Left renal cortex interstitium (tissue), 4 donors: ENCODE results near the gene TAC3. TPM values are rescaled to one million over a fixed set of nuclear protein-coding genes. Genes with fewer than 3 reads are reported as not detected.

Experiments used
- DNase-seq, 4 donors: peaks; one replicate each; pipeline ENCODE4 v3.0.0-alpha.2; 2013; ENCODE audit warnings: low read depth in 4 of 4, low spot score in 2 of 4, missing footprints in 1 of 4
- polyA plus RNA-seq, 4 donors: library from polyadenylated mRNA; unstranded; fragments of 120-200 nt; gene quantifications; one replicate each; pipeline ENCODE4 v1.2.1, GENCODE V29; 2013; ENCODE audit not compliant: insufficient read length in 4 of 4

TAC3 gene
- polyA plus RNA-seq, 4 donors = 0.49 to 1.4 (median 1.1) TPM

DNA sequence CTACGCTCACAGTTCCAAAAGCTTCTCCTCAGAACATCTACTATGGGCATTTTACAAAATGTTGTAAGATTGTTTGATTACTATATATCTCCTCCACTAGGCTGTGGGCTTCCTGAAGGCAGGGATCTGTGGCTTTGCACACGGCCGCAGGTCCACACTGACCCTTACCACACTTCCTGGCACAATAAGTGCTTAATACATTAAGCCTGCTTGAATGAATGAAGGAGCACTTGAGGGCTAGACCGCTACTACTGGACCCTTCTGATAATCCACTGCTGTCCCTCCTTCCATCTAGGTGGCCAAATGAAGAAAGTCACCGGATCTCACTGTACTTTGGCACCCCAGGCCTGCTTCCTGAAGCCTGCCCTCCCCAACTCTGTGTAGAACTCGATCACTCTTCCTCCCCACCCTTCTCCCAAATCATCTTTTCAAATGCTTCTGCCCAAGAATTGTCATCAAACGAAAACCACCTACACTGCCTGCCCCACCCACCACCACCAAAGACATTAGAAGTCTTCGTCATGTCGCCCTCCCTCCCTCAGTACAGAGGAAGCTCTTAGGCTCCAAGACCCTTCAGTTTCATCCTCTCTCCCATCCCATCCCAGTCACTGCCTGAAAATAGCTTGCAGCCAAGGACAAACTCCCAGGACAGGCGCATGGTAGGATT lies 9.4 kb downstream of the TAC3 start:
- DNase-seq = no peak

DNA sequence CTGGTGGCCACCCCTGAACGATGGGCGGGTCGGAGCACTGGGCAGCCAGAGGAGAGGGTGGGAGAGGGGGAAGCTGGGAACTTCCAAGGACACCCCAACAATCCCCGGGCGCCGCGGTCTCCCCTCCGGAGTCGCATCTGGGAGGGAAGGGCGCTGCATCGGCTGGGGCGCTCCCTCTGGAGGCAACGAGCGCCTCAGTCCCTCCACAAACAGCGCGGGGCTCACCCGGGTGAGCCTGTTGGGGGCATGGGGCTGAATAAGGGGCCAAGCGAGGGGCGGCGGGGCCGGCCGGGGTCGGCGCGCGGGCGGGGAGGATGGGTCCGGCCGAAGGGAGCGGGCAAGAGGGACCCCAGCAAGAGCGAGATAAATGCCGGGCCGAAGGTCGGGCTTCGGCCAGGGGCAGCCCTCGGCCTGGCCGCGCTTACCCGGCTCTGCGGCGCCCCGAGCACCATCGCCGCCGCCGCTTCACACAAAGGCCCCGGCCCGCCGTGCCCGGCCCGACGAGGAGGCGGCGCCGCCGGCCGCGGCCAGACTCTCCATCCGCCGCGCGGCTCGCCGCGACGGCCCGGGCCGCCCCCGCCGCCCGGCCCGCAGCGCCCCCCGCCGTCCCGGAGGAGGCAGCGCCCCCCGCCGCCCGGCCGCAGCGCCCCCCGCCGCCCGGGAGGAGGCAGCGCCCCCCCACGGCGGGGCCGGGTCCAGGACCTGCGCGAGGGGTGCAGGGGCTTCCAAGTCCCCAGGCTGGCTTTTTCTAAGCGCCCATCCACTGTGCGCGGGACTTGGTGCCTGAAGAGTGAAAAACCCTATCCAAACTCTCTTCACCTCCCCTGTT lies 10.1 kb downstream of the TAC3 start, which contains the start of gene ZBTB39:
TSS of gene ZBTB39 (minus strand) at position 567 of the 829 bp plus-strand sequence. CDS start 1,629 bp downstream, outside the sequence.
- DNase-seq = peak in 1 of 4 donors; percentile 37

DNA sequence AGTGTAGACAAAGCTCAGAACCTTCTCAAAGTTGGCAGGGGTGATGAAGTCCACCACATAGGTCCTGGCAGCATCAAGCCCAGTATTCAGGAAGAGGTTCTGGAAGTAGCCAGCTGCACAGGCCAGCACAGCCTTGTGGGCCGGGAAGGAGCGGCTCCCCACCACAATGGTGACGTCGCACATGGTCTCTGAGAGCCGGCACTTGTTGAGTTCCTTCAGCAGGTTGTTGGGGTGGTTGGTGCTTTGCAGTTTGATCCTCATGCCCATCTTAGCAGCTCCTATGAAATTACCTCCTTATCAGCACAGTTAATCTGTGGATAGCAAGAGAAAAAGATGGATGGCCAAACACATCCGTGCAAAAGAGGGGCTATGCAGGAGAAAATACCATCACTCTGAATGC lies 11.7 kb downstream of the TAC3 start:
- no peak for DNase-seq

GRCh38 chr12:57003395-57003794 lies 12.9 kb downstream of the TAC3 start:
- no peak for DNase-seq

- no peak for DNase-seq
Observed at GRCh38 chr12:57001448-57001906, 14.9 kb downstream of the TAC3 start.

GRCh38 chr12:57000393-57000792 lies 15.9 kb downstream of the TAC3 start:
- no peak for DNase-seq

DNA sequence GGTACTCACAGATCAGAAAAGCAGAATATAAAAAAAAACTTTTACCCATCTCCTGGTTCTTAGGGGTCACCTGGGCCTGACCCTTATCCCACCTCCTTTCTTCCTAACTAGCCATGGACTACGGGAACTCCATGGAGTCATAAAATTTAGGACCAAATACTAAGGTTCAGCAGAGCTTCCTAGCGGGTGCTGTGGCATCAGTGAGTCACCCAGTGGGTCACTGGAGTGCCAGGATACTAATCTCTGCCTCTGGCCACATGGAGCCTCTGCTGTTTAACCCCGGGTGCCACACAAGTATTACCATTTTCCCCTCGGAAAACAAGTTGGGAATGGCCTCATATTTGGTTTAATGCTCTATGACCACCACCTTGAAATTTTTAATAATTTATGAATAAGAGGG lies 16.9 kb downstream of the TAC3 start:
- no peak for DNase-seq

GRCh38 chr12:56998981-56999380 lies 17.3 kb downstream of the TAC3 start:
- no peak for DNase-seq

- no peak for DNase-seq
Observed at GRCh38 chr12:56998316-56998715, 18.0 kb downstream of the TAC3 start.

- DNase-seq = no peak
Observed at GRCh38 chr12:56996793-56997545, 19.4 kb downstream of the TAC3 start.

DNA sequence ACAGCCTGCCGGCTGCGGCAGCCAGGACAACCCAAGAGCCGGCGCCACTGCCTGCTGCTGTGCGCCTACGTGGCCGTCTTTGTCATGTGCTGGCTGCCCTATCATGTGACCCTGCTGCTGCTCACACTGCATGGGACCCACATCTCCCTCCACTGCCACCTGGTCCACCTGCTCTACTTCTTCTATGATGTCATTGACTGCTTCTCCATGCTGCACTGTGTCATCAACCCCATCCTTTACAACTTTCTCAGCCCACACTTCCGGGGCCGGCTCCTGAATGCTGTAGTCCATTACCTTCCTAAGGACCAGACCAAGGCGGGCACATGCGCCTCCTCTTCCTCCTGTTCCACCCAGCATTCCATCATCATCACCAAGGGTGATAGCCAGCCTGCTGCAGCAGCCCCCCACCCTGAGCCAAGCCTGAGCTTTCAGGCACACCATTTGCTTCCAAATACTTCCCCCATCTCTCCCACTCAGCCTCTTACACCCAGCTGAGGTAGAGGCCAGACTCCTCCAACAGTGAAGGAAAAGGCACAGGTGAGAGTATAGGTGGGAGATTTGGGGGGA lies 20.3 kb downstream of the TAC3 start:
- DNase-seq = no peak

DNA sequence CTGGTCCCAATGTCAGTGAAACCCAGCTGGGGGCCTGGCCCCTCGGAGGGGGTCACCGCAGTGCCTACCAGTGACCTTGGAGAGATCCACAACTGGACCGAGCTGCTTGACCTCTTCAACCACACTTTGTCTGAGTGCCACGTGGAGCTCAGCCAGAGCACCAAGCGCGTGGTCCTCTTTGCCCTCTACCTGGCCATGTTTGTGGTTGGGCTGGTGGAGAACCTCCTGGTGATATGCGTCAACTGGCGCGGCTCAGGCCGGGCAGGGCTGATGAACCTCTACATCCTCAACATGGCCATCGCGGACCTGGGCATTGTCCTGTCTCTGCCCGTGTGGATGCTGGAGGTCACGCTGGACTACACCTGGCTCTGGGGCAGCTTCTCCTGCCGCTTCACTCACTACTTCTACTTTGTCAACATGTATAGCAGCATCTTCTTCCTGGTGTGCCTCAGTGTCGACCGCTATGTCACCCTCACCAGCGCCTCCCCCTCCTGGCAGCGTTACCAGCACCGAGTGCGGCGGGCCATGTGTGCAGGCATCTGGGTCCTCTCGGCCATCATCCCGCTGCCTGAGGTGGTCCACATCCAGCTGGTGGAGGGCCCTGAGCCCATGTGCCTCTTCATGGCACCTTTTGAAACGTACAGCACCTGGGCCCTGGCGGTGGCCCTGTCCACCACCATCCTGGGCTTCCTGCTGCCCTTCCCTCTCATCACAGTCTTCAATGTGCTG lies 21.0 kb downstream of the TAC3 start:
- DNase-seq = no peak

GRCh38 chr12:56994231-56994746 lies 22.0 kb downstream of the TAC3 start:
- no peak for DNase-seq

- no peak for DNase-seq
Observed at GRCh38 chr12:56993346-56993745, 23.0 kb downstream of the TAC3 start.

DNA sequence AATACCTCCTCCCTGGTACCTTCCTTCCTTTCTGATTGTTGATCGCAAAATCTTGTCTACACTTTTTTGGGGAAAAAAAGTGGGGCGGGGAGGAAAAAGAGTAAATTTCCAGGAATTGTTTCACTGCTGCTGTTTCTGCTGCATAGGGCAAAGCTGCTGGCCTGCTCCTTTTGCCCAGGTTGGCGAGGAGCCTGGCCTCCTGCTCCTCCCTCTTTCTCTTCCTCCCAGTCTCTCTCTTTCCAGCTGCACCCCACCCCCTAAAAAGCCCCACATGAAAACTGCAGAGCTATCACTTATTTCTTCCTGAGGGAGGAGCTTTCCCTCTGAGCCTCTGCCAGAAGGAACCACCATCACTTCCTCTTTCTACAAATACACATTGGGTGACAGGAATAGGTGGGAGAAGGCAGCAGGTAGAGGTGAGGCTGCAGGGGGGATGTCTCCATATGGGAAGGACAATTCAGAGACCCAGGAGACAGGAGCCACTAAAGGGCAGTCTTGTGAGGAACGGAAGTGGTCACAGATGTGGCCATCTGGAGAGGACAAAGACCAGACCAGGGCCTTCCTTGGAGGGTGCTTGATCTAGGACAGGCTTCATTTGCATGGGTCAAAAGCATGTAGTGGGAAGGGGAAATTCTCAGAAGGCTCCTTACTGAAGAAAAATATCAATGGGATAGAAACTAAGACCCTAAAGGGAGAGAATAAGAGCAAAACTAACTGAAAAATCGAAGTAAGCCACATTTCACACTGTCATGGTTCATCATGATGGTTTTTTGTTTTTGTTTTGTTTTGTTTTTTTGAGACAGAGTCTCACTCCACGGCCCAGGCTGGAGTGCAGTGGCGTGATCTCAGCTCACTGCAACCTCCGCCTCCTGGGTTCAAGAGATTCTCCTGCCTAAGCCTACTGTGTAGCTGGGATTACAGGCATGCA lies 24.7 kb downstream of the TAC3 start:
- DNase-seq = no peak

DNA sequence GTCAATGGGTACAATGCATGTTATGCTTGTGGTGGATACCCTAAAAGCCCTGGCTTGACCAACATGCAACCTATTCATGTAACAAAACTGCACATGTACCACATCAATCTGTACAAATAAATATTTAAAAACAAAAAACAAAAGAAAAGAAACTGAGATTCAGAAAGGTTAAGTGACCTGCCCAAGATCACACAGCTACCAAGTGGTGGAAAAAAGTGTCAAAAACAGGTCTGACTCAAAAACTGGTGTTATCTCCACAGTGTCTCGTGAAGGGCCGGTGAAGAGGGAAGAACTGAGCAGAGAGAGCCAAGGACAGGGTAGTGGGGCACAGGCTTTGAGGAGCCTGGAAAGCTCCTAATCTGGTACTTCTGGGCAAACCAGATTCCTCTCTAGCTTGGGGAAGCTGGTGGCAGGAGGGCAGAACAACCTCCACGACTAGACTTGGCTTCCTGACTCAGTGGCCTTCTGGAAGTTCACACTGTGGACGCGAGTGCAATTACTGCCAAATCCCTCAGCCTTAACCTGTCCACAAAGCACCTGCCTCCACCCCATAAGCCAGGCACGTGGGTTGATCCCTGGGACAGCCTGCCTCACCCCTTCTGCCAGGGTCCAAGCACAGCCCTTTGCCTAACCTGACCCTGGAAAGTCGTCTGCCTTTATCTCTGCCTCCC lies 25.5 kb downstream of the TAC3 start:
- DNase-seq = no peak

GRCh38 chr12:56989861-56990610 lies 26.3 kb downstream of the TAC3 start:
- no peak for DNase-seq
